Activated CD4-positive, alpha-beta T cell treated with anti-CD3 and anti-CD28 coated beads for 4 hours (primary cell): ENCODE results near the gene KCNQ1OT1.

Experiments used
- DNase-seq, 2 donors: peaks; one replicate each; pipeline ENCODE4 v3.0.0-alpha.2; 2020

Gene KCNQ1OT1

GRCh38 chr11:2736577-2737225, 36.9 kb upstream of the KCNQ1OT1 start:
- DNase-seq: no peak

DNA sequence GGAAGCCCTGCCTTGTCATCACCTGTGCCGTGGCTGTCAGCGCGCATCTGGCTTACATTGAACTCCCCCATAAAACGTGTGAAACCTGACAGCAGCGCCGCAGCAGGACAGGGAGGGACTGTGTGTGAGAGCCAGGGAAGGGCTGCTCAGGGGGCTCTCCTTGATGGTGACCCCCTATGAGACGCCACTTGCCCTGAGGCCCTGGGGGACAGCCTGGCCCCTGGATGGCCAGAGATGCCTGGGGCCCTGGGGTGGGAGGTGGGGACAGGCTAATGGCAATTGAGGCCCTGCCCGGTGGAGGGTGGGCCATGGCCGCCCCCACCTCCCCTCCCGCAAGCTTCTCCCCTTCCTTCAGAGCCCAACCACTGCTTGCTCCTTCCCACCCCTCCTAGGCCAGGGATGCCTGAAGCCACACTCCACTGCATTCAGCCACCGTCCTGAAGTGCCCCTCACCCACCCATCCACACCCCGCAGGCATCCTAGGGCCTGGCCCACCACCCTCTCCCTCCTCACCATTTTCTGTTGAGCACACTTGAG, 35.3 kb upstream of the KCNQ1OT1 start:
- DNase-seq: no peak

GRCh38 chr11:2734181-2735052, 34.6 kb upstream of the KCNQ1OT1 start:
- no peak for DNase-seq

GRCh38 chr11:2732940-2733628, 33.3 kb upstream of the KCNQ1OT1 start:
- no peak for DNase-seq

GRCh38 chr11:2732261-2732939, 32.6 kb upstream of the KCNQ1OT1 start:
- DNase-seq: no peak

DNA sequence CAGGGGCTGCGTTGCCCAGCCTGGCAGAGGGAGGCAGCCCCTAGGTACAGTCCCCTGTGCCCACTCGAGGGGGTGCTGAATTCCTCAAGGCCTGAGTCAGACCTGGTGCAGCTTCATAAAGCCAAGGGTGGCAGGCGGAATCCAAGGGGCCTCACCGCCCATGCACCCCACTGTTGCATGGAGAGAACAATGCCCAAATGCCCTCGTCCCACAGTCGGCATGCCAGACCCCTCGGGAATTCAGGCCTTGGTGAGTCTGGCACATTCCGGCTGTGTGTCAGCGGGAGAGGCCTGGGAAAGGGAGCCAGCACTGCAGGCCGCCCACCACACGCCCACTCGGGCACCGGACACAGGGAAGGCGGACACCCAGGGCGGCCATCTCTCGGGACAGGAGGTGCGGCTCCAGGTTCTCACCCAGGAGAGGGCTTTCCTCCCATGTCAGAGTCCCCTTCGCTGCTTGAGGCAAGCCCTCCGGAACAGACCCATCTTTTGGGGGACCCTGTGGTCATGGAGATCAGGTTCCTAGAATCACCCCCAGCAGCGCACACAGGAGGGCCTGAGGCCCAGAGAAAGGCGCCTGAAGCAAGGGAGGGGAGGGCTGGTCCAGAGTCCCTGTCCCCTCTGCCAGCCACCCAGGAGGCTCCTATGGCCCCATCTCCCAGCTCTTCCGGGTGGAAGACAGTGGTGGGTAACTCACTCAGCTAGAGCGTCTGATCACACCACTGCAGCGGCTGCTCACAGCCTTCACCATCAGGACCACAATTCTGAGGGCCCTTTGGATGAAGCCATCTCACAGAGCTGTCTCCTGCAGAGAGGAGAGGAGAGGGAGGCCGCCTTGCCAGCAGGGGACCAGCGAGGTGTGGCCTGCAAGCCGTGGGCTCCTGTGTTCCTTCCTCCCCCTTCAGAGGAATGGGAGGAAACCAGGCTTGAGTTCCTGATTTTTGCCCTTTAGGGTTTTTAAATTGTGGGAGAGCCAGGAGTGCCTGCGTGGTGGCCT, 31.6 kb upstream of the KCNQ1OT1 start:
- no peak for DNase-seq

GRCh38 chr11:2730272-2731129, 30.7 kb upstream of the KCNQ1OT1 start:
- DNase-seq: no peak

- no peak for DNase-seq
These were observed 30.0 kb upstream of the KCNQ1OT1 start for GRCh38 chr11:2729841-2730240.

- no peak for DNase-seq
These were observed 29.0 kb upstream of the KCNQ1OT1 start for GRCh38 chr11:2728663-2729332.

- DNase-seq: no peak
These were observed 28.4 kb upstream of the KCNQ1OT1 start for GRCh38 chr11:2728128-2728662.

DNA sequence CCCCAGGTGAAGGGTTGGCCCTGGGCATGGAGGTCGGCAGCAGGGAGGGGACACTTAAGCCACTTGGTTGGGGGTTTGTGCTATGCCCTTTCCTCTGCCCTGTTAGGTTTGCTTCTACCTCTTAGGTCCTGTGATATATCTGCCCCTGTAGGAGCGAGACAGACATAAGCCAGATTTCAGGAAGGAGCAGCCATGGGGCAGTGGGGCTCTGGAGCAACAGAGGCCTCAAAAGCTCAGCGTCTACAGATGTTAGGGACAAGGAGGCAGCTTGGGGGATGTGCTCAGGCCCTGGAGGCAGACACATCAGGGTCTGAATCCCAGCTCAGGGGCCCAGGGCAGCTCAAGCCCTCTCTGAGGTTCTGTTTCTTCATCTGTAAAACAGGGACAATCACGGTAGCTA, 27.2 kb upstream of the KCNQ1OT1 start:
- no peak for DNase-seq

- no peak for DNase-seq
These were observed 25.8 kb upstream of the KCNQ1OT1 start for GRCh38 chr11:2725368-2726300.

DNA sequence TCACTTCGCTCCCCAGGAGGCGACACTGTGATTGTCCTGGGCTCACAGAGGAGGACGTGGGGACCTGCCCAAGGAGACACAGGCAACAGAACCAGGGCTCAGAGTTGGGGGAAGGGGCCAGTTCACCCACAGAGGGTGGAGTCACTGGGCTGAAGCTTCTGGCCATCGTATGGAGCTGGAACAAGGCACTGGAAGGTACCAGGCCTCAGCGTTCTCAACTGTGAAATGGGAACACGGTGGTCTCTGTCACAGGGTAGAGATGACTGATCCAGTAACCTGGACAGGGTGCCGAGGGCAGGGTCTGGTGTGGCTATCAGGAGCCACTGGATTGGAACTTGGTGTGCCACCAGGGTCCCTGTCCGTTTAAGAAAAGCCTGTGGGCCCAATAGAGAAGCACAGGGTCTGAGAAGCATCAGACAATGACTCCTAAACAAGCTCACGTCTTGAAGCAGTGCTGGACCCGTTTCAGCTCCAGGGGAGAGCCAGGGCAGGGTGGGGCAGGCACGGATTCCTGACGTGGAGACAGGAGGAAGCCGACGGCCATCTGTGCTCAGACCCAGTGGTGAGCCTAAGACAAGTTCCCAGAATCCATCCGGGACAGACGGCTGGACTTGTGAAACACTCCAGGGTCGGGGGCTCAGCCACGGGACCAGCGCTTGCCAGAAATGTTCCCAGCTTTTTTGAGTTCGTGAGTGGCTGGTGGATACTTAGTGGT, 25.0 kb upstream of the KCNQ1OT1 start:
- no peak for DNase-seq

DNA sequence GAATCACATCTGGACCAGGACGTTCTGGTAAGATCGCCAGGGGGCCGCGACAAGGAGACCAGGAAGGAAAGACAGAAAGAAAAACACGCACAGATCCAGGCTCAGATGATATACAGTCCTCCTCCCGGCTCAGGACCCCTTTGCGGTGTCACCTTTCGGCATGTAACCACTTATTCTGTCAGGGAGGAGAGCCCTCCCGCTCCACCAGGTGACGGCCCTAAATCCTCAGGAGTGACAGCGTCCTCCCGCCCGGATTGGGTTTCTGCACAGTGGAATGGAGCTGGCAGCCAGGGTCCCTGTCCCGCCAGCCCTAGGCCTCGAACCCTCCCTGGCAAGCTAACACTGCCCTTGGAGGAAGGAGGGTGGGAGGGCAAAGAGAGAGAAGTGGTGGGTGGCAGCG, 24.3 kb upstream of the KCNQ1OT1 start:
- DNase-seq: no peak

- no peak for DNase-seq
These were observed 23.2 kb upstream of the KCNQ1OT1 start for GRCh38 chr11:2722955-2723354.

DNA sequence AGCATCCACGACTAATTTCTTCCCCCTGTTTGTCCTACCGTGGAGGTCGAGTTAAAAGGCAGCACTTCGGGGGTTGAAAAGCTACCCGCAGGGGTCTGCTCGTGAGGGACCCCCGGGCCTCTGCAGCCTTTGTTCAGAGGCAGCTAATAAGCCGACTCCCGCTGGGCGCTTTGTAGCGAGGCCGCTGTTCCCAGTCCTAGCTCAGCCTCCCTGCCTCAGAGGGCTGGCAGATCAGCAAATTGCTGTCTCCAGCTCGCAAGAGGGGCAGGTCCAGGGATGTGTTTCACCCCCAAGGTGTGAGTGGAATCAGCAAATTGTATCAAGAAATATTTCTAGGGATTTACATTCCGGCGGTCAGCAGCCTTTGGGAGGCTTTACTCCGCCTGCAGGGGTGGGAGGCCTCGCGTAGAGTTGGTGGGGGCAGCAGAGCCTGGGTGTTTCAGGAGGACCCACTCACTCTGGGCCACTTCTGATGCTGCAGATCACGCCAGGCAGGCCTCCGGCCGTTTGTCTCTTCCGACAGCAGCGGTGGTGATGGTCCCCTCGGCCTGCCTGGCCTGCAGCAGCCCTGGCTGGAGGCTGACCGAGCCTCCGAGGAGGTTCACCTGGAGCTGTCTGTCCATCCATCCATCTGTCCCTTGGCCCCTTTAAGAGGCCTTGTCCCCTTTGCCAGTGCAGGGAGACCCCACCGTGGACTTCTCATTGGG, 21.6 kb upstream of the KCNQ1OT1 start:
- no peak for DNase-seq
